PC-3 (cell line): ENCODE results near the gene OR10H2. TPM values are rescaled to one million over a fixed set of nuclear protein-coding genes. Genes with fewer than 3 reads are reported as not detected.

ENCODE experiments used
- ATAC-seq: fragments of 200-7000 bp; cut with Tn5 transposase; 2 replicates; pipeline ENCODE4 v1.9.1; 2020; ENCODE audit warnings: mild to moderate bottlenecking, moderate library complexity
- BruUV-seq: library from RNA; stranded (reverse); fragments of 400-500 nt; replicated peaks from 2 replicates; lab custom pipeline; 2021; lab: Mats Ljungman, UMichigan
- CTCF ChIA-PET: fragments of 300-600 bp; sonication (Branson Sonifier 250); formaldehyde crosslinking; loops from one replicate; lab custom pipeline; 2022; ENCODE audit warnings: antibody characterized with exemption; lab: Charles Lee
- POLR2A ChIA-PET: fragments of 300-600 bp; sonication (Branson Sonifier 250); formaldehyde crosslinking; loops from one replicate; lab custom pipeline; 2022; ENCODE audit warnings: antibody characterized with exemption; ENCODE audit not compliant: unreplicated experiment; lab: Charles Lee
- DNase-seq: peaks from one replicate; pipeline ENCODE4 v3.0.0-alpha.2; 2015
- H2AFZ ChIP-seq: fragments of 300-600 bp; sonication (generic); 2 replicates; pipeline ENCODE4 v1.6.0; 2016; ENCODE audit warnings: antibody characterized with exemption, low read length
- H3F3A ChIP-seq: fragments of 300-600 bp; sonication (generic); one replicate; pipeline ENCODE4 v1.6.0; 2017; ENCODE audit warnings: antibody characterized with exemption, low read length, control low read depth, mild to moderate bottlenecking; ENCODE audit not compliant: unreplicated experiment
- H3K27ac ChIP-seq: fragments of 300-600 bp; sonication (generic); 2 replicates; pipeline ENCODE4 v1.5.1; 2016; ENCODE audit warnings: mild to moderate bottlenecking, low read length
- H3K27me3 ChIP-seq: fragments of 300-600 bp; sonication (generic); 2 replicates; pipeline ENCODE4 v1.6.1; 2016; ENCODE audit warnings: low read length, mixed read lengths
- H3K36me3 ChIP-seq: fragments of 300-600 bp; sonication (generic); 2 replicates; pipeline ENCODE4 v1.6.1; 2016; ENCODE audit warnings: low read depth, mixed run types, low read length, mixed read lengths
- H3K4me1 ChIP-seq: fragments of 300-600 bp; sonication (generic); 2 replicates; pipeline ENCODE4 v1.5.1; 2016; ENCODE audit warnings: low read length; ENCODE audit not compliant: insufficient read depth
- H3K4me2 ChIP-seq: fragments of 300-600 bp; sonication (generic); 2 replicates; pipeline ENCODE4 v1.6.0; 2016; ENCODE audit warnings: low read length
- H3K4me3 ChIP-seq: fragments of 300-600 bp; sonication (generic); 2 replicates; pipeline ENCODE4 v1.5.1; 2016; ENCODE audit warnings: mild to moderate bottlenecking, low read length, mixed read lengths
- H3K79me2 ChIP-seq: fragments of 300-600 bp; sonication (generic); 2 replicates; pipeline ENCODE4 v1.6.1; 2017; ENCODE audit warnings: low read length, mixed read lengths
- H3K9ac ChIP-seq: fragments of 300-600 bp; sonication (generic); 2 replicates; pipeline ENCODE4 v1.6.0; 2016; ENCODE audit warnings: mild to moderate bottlenecking, low read length
- H3K9me2 ChIP-seq: fragments of 300-600 bp; sonication (generic); replicated peaks from 2 replicates; pipeline ENCODE4 v1.6.1; 2016; ENCODE audit warnings: mixed run types, low read length, mixed read lengths
- H3K9me3 ChIP-seq: fragments of 300-600 bp; sonication (generic); 2 replicates; pipeline ENCODE4 v1.6.1; 2016; ENCODE audit warnings: low read length, mixed read lengths
- H4K20me1 ChIP-seq: fragments of 300-600 bp; sonication (generic); 2 replicates; pipeline ENCODE4 v1.6.1; 2016; ENCODE audit warnings: low read length, mixed read lengths
- EZH2 ChIP-seq: fragments of 300-600 bp; sonication (generic); IDR thresholded peaks from one replicate; pipeline ENCODE4 v1.6.1; 2017; ENCODE audit warnings: antibody characterized with exemption, mild to moderate bottlenecking, low read length; ENCODE audit not compliant: unreplicated experiment
- EZH2phosphoT487 ChIP-seq: fragments of 300-600 bp; sonication (generic); IDR thresholded peaks from 2 replicates; pipeline ENCODE4 v1.6.1; 2018; ENCODE audit warnings: mild to moderate bottlenecking, antibody characterized with exemption, low read length, borderline replicate concordance
- intact Hi-C: fragments of 100-400 bp; cut with micrococcal nuclease; formaldehyde crosslinking; loops from 2 replicates; pipeline ENCODE4 v1.9.0; 2023
- total RNA-seq: library from RNA; depleted of rRNA; stranded (reverse); fragments of >200 nt; gene quantifications from 2 replicates; pipeline ENCODE4 v1.2.3, GENCODE V29; 2014
- TF ChIP-seq, protein P1 (sequence below): fragments of 300-600 bp; sonication (generic); conservative IDR thresholded peaks from 2 replicates; pipeline ENCODE4 v1.5.1; 2017; ENCODE audit warnings: antibody characterized with exemption, low read depth, mild to moderate bottlenecking, low read length

The OR10H2 gene
- total RNA-seq, 1 experiment from 2014 or later: not detected

DNA sequence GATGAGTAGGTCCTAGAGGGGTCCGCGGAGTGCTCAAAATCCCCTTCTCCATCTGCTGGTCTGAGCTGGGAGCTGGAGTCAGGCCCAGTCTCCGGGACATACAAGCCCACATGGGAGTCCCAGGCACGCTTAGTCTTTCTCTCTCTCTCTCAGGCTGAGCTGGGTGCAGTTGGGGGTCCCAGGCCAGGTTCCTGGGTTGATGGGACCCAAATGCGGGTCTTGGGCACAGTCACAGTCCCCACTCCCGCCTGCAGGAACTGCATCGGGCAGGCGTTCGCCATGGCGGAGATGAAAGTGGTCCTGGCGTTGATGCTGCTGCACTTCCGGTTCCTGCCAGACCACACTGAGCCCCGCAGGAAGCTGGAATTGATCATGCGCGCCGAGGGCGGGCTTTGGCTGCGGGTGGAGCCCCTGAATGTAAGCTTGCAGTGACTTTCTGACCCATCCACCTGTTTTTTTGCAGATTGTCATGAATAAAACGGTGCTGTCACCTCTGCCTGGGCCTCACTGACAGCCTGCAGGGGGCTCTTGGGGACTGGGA lies 31.1 kb upstream of the OR10H2 start:
- H3K9me2 ChIP-seq: no peaks in the 10 kb centered on the region
- no peaks in the 10 kb centered on the region for H3K4me1 ChIP-seq
- H3K36me3 ChIP-seq: no peaks in the 10 kb centered on the region
- no peak overlapping the region for H3K27ac ChIP-seq
- no peaks in the 10 kb centered on the region for H4K20me1 ChIP-seq
- H3K27me3 ChIP-seq: peaks cover 43% of the 10 kb centered on the region
- H3K4me2 ChIP-seq: no peak overlapping the region
- DNase-seq (no peak), ATAC-seq (no peak)
- H3F3A ChIP-seq: no peaks in the 10 kb centered on the region
- H3K4me3 ChIP-seq: no peak overlapping the region
- TF ChIP-seq, protein P1, sequence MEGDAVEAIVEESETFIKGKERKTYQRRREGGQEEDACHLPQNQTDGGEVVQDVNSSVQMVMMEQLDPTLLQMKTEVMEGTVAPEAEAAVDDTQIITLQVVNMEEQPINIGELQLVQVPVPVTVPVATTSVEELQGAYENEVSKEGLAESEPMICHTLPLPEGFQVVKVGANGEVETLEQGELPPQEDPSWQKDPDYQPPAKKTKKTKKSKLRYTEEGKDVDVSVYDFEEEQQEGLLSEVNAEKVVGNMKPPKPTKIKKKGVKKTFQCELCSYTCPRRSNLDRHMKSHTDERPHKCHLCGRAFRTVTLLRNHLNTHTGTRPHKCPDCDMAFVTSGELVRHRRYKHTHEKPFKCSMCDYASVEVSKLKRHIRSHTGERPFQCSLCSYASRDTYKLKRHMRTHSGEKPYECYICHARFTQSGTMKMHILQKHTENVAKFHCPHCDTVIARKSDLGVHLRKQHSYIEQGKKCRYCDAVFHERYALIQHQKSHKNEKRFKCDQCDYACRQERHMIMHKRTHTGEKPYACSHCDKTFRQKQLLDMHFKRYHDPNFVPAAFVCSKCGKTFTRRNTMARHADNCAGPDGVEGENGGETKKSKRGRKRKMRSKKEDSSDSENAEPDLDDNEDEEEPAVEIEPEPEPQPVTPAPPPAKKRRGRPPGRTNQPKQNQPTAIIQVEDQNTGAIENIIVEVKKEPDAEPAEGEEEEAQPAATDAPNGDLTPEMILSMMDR: no peak
- TF ChIP-seq EZH2 (no peak), EZH2phosphoT487 (no peak)
- ChIA-PET CTCF (no interaction called here), POLR2A (no interaction called here)
- H2AFZ ChIP-seq: no peak overlapping the region
- no TSS peak for BruUV-seq
- intact Hi-C loops: no loop called here
- H3K9me3 ChIP-seq: no peaks in the 10 kb centered on the region
- H3K9ac ChIP-seq: no peak overlapping the region
- H3K79me2 ChIP-seq: no peaks in the 10 kb centered on the region

DNA sequence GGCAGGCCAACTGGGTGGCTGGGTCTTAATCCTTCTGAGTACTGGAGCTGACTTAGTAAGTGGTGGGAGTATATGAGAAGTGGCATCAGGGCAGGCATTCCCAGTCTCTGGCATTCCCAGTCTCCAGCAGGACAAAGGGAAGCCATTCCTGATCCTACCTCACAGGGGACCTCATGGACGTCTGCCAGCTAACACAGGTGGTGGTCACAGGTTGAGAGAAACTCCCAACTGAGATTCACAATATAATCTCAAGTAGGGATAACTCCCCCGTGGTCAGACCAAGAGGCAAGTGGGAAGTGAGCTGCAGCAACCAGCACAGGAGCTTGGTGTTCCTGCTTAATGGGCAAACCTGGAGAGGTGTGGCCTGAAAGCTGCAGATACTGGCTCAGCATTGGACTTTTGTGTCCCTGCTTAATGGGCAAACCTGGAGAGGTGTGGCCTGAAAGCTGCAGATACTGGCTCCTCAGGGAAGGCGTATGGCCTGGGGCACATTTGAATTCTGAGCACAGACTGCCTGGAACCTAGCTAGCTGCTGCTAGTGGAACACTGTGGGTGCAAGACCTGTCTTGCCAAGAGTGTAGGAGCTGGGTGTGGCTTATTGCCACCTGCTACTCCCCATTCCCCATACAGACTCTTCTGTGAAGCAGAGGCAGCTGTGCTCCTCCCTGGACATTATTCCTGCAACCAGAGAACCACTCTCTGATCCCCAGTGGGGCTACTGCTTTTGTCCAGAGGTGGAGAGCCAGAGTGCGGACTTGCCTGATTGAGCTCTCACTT lies 25.9 kb upstream of the OR10H2 start:
- no peaks in the 10 kb centered on the region for H3K36me3 ChIP-seq
- H3K9me3 ChIP-seq: no peaks in the 10 kb centered on the region
- CTCF ChIA-PET: no interaction called here
- no peaks in the 10 kb centered on the region for H3F3A ChIP-seq
- H3K27ac ChIP-seq: no peak overlapping the region
- peaks cover 33% of the 10 kb centered on the region for H3K27me3 ChIP-seq
- no peak overlapping the region for H3K9ac ChIP-seq
- H3K79me2 ChIP-seq: no peaks in the 10 kb centered on the region
- no peak for DNase-seq
- intact Hi-C loops: no loop called here
- no peak for ATAC-seq
- no peaks in the 10 kb centered on the region for H4K20me1 ChIP-seq
- TF ChIP-seq EZH2phosphoT487 (no peak), EZH2 (no peak)
- TF ChIP-seq, protein P1: no peak
- H3K9me2 ChIP-seq: no peaks in the 10 kb centered on the region
- no peaks in the 10 kb centered on the region for H3K4me1 ChIP-seq
- BruUV-seq: no TSS peak
- POLR2A ChIA-PET: no interaction called here
- H2AFZ ChIP-seq: no peak overlapping the region
- no peak overlapping the region for H3K4me3 ChIP-seq
- H3K4me2 ChIP-seq: no peak overlapping the region

DNA sequence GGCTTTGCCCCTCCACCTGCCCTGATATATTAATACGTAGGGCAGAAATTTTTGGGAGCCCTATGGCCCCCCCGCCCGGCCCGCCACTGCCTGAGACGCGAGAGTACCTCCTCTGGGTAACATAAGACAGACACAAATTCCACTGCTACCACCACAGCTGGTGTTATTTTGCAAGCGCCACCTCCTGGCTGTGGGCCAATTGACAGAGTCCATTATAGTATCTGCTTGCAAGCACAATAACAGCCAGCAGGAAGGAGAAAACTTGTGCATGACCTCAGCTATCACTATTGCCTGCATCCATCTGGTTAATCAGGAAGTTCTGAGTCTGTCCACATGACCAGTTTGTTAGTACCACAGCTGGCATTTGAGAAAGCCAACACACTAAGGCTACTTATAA lies 25.3 kb upstream of the OR10H2 start:
- Histone ChIP-seq H3K9me2 (no peaks in the 10 kb centered on the region), H3K4me1 (no peaks in the 10 kb centered on the region), H3K9me3 (no peaks in the 10 kb centered on the region), H3K27ac (no peak overlapping the region), H2AFZ (no peak overlapping the region), H3K9ac (no peak overlapping the region), H3K4me3 (no peak overlapping the region), H3K4me2 (no peak overlapping the region), H4K20me1 (no peaks in the 10 kb centered on the region), H3F3A (no peaks in the 10 kb centered on the region), H3K36me3 (no peaks in the 10 kb centered on the region), H3K27me3 (peaks cover 27% of the 10 kb centered on the region), H3K79me2 (no peaks in the 10 kb centered on the region)
- POLR2A ChIA-PET: no interaction called here
- DNase-seq (peak; percentile 42), ATAC-seq (no peak)
- no TSS peak for BruUV-seq
- intact Hi-C loops: no loop called here
- TF ChIP-seq EZH2: no peak
- TF ChIP-seq, protein P1: no peak
- TF ChIP-seq EZH2phosphoT487: no peak
- CTCF ChIA-PET: no interaction called here
